Fibroblast of lung (primary cell): ENCODE measurements around the gene TM9SF2.

ENCODE experiments used
- CTCF ChIP-seq, 2 donors: IDR thresholded peaks in 1 of 2; conservative IDR thresholded peaks in 1 of 2; 1 replicate in 1 of 2; 2 replicates in 1 of 2; pipeline ENCODE4 v1.5.1; 2011 to 2012; ENCODE audit warnings: low read length in 2 of 2, control low read depth in 1 of 2, inconsistent platforms in 1 of 2, low read depth in 1 of 2, mild to moderate bottlenecking in 1 of 2
- EZH2 ChIP-seq: IDR thresholded peaks from 2 replicates; pipeline ENCODE4 v1.5.1; 2012; ENCODE audit warnings: low read length, control low read depth, mild to moderate bottlenecking; ENCODE audit errors: missing control alignments

- TF ChIP-seq CTCF (conservative IDR thresholded peaks at IDR 0.05 in 1 of 2, IDR thresholded peaks at IDR 0.05 in 1 of 2; ENCODE audit: low read depth in 1 of 2, low read length in 2 of 2) (no peak), EZH2 (no peak)
These were observed 88.3 kb downstream of the TM9SF2 start for GRCh38 chr13:99589575-99589974.
